NCI-H1930 (cell line): Measurements from ENCODE around the gene ADD3.

ENCODE experiments used
- DNase-seq, 2 experiments: peaks; one replicate each; lab custom pipeline; 2025; lab: John Stamatoyannopoulos, UW

Gene ADD3

DNA sequence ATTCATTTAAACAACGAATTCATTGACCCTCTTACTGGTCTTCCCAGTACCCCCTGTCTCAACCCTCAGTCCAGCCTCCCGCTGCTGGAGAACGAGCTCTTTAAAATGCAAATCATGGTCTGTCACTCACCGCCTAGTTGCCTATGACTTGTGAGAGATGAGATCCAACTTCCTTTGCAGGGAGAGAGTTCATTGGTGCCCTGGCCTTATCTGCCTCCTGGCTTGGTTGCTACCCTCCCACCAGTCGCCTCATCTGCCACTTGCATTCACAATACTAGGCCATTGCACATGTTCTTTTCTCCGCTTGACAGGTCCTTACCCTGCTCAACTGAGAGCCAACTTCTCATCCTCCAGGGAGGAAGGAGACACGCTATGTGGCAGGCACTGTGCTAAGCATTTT is 145.6 kb downstream of the ADD3 start:
- DNase-seq, result no peak

DNA sequence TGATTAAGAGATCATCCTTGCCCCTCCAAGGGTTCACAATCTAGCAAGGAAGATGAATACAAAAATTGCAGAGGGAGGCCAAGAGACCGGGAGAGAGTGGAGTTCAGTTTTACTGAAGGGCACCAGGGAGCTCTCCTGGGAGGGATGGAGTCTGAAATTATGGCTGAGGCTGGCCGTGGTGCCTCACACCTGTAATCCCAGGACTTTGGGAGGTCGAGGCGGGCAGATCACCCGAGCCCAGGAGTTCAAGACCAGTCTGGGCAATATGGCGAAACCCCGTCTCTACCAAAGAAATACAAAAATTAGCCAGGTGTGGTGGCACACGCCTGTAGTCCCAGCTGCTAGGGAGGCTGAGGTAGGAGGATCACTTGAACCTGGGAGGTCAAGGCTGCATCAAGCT is 148.3 kb downstream of the ADD3 start:
- DNase-seq, result no peak

DNA sequence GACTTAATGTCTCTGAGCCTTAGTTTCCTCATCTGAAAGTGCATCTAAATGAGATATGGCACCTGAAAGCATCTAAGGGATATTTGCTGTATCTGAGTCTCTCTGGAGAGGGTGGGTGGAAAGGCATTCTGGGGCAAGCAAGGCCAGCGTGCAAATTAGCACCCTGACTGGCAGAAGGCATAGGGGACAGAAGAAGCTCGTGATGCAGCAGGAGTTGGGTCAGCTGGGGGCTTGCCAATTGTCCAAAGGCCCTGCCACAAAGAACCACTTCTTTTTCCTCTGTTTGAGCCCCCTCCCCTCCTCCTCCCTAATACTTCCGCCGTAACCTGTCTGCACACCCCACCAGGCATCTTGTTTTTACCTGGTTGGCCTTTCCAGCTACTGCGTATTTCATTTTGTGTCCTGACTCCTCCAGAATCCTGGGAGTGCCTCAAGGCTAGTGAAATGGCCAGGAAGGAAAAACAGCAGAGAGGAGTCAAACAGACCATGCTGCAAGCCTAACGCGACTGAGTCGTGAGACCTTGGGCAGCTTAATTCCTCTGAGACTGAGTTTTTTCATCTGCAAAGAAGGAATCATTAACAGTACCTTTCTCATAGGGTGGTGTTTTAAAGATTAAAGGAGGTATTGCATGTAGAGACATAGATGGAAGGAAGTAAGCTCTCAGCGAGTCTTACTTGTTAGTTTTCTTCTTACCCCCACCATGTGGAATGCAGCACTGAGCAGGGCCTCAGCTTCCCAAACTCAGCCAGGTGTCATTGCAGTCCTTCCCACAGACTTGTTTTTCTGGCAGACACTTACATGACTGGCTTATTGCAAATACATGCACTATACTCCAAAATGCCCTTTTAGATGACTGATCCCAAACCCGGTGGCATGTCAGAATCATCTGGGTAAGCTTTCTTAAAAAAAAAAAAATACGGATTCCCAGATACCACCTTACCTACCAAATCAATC is 150.5 kb downstream of the ADD3 start:
- DNase-seq, result no peak

DNA sequence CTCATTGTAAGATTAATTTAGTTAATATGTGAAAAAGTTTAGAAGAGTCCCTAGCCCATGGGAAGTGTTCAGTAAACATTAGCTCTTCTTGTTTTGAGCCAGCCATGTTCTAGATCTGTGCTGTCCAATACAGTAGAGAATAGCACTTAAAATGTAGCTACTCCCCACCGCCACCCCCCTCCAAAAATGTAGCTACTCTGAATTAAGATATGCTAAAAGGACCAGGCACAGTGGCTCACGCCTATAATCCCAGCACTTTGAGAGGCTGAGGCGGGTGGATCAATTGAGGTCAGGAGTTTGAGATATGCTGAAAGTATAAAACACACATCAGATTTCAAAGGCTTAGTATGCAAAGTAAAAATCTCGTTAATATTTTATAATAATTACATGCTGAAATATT is 152.3 kb downstream of the ADD3 start:
- no peak for DNase-seq

DNA sequence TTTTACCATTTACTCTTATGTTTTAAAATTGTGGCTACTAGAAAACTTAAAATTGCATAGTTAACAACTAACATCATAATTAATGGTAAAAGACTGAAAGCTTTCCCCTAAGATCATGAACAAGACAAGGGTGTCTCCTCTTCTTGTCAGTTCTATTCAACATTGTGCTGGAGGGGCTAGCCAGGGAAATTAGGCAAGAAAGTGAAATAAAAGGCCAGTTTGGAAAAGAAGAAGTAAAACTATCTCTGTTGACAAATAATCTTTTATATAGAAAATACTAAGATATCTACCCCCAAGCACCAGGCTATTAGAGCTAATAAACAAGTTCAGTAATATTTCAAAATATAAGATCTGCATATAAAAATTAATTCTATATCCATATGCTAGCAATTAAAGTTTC is 152.7 kb downstream of the ADD3 start:
- no peak for DNase-seq

DNA sequence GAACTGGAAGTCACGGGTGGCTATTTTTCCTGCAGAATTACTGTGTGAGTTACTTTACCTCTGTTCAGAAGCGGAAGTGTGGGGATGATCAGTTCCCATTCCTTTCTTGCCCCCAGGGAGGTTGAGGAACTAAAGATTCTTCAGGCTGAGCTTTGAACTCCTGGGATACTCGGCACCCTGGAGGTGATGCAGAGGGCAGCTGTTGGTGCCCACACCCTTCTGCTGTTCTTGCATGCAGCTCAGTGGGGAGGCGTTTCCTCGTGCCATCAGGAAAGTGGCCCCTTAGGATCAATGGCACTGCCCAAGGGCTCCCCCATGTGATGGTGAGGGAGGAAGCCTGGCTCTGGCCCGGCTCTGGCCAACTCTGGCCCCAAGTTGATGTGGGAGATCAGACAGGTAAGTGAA is 155.0 kb downstream of the ADD3 start:
- DNase-seq, result no peak

DNA sequence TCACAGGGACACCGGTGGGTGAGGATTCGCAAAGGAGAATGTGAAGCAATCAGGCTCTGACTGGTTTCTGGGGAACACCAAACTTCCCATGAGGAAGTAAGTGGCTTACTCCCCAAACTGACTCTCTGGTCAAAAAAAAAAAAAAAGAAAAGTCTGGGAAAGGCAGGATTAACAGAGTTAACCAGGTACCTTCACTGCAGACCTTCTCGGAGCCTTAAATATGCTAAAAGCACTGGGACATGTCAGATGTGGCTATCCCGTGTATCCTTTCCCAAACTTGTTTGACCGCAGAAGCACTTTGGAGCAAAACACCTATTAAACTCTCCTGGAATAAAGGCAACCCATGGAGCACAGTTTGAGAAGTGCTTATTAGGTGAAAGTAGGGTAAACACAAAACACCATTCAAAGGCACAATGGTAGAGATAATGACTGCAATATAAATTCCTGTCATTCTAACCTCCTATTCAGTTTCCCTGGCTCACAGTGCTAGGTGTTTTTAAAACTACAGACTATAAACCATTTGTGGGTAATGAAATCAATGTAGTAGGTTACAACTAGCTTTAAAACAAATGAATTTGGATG is 155.5 kb downstream of the ADD3 start:
- peak in 1 of 2 experiments; percentile 6 for DNase-seq

DNA sequence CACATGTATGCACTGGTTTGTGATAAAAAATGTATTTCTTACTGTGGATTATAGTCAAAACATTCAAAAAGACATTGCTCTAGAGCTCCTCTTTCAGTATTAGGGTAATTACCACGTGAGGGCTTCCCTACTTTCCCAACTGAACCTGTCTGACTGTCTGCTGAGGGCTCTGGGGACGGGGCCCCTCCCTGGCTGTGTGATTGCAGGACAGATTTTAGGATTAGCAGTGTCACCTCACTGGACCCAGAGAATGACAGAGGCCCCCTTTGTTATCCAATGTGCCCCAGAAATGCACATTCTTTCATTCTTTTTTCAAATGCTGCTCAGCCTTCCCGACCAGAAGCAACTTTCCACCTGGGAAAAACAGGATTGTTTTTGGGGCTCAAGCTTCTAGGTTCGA is 156.1 kb downstream of the ADD3 start:
- no peak for DNase-seq

DNA sequence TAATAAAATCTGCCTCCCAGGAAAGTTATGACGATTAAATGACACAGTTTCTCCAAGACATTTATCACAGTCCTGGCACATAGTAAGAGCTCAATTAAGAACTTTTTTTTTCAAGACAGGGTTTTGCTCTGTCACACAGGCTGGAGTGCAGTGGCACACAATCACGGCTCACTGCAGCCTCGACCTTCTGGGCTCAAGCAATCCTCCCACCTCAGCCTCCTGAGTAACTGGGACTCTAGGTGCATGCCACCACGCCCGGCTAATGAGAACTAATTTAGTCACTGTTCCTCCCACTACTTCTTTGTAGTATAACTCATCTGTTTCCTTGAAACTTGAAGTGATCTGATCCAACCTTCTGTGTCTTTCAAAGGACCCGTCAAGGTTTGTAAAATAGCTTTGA is 157.5 kb downstream of the ADD3 start:
- no peak for DNase-seq

DNA sequence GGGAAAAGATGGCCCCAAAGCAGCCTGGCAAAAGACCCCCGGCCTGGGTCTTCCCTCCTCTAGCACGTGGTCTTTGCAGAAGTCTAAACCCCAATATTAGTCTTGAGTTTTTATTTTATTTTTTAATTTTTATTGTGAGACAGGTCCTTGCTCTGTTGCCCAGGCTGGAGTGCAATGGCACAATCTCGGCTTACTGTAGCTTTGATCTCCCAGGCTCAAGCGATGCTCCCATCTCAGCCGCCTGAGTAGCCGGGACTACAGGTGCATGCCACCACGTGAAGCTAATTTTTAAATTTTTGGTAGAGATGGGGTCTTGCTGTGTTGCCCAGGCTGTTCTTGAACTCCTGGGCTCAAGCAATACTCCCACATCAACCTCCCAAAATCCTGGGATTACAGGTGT is 159.4 kb downstream of the ADD3 start:
- no peak for DNase-seq

DNA sequence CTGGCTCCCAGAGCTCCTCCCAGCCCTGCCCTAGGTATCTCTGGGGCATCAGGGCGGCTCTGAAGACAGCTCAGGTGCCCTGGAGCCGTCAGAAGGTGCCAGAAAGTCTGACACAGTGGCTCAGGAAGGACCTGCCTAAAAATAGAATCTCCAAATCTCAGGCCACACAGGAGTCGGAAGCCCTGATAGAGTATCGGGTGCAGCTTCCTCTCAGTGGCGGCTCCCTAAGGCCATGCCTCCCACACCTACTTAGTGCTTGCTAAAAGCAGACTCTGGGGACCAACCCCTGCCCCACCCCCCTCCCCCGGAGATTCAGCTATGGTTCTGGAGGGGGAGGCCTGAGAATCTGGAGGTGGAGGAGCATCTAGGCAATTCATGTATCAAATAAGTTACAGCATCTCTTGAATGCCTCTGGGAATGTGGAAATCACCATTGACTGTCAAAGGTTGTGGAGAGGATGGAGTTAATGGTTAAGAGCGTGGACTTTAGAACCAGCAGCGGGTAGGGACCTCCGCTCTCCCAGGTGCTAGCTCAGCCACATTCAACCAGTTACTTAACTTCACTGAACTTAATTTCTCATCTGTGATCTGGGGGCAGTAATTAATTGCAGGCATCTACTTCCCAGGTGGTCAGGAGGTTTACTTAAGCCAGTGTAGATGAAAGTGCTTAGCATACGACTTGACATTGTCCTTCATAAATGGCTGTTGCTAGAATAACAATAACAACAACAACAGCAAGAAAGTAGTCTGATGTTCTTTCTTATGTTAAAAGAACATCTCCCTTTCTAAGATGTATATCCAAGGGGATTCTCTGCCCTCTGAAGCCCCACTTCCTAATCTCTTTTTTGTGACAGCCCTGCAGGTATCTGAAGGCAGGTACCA is 161.1 kb downstream of the ADD3 start:
- no peak for DNase-seq

DNA sequence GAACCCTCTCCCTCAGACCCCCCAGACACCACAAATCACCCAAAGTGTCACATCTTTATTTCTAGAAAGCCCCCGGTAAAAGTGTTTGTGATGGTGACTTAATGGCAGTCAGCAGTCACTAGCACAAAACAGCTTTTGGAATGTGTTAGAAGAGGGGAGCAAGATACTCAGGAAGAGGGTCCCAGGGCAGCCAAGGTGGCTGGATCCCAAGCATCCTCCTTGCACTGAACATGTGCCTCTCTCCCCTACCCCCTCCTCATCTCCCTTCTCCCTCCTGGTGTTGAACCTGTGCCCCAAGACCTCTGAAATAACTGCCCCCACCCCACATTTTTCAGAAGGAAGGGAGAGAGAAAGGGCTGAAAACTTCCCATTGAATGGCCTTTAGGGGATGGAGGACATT is 161.8 kb downstream of the ADD3 start:
- DNase-seq, result no peak

DNA sequence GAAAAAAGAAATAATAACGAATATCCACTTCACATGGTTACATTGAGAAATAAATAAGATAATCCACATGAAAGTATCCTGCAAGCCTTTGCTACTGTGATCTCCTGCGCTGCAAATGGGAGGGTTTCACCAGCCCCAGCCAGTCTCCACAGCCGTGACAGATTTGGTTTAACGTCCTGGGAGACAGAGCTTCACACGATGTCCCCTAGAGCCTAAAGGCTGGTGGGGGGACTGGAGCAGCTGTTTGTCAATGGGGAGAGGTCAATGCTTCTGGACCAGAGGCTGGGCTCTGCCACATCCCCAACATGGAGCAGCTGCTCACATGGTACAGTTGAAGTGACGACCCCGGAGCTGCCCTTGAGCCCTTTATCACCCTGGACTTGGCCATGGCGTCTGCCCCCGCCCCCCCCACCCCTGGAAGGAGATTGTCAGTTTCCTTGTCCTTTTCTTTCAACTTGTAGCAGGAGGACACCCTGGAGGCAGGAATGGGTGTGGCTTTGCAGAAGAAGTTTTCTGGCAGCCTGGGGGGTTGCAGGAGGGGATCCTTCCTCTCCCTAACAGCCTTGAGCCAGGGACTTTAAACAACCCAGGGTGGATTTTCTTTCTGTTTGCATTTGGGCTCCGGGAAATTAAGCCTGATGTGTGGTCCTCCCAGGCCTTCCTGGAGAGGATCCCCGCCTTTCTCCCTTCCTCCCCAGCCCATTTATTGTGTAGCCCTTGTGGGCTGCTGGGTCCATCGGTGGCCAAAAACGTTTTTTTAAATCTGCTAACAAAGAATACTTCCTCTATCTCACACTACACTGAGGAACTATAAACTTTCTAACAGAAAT is 162.6 kb downstream of the ADD3 start:
- no peak for DNase-seq

DNA sequence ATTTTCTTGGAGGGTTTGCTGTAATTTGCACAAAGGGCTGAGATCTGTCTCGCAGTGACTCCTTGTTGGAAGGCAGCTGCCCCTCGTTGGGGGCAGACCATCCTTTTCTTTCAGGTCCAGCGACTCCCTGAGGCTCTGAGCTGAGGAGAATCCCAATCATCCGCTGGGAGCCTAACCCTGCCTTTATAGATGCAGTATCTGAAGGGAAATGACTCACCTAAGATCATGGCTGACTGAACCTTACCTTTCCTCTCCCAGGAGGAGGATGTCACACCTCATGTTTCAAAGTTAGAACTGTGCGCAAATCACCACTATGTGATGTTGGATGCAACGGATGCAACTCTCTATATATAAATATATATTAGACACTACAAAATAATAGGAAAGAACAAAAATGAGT is 163.2 kb downstream of the ADD3 start:
- no peak for DNase-seq

DNA sequence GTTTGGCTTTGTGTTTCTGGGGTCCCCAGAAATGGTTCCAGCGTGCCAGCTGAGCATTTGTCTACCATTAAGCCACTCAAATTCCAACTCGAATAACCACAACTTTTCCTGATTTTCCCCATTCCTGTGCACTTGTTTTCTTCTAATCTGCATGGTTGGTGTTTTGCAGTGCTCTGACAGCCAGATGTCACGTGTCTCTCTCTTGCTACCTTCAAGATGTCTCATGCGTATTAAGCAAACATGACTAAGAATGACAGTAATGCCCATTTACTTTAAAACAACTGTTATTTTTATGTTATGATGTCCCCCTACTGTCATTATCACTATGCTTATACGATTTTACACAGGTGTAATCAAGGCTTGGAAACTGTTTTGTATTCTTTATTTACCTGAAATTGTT is 164.4 kb downstream of the ADD3 start:
- DNase-seq, result no peak

DNA sequence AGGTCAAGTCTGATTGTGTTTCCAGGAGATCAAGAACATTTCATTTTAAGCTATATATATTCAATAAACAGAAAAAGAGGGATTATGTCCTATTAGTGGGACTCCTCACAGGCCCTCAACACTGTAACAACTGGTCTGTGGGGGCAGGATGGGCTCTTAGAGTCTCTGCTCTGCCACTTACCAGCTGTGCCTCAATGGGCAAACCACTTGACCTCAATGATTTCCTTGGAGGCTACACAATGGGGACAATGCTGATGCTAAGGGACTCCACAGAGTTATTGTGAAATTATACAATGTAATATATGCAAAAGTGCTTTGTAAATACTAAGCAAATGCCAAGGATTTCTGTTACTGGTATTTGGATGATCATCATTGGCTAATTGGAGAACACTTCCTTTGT is 166.4 kb downstream of the ADD3 start:
- no peak for DNase-seq

DNA sequence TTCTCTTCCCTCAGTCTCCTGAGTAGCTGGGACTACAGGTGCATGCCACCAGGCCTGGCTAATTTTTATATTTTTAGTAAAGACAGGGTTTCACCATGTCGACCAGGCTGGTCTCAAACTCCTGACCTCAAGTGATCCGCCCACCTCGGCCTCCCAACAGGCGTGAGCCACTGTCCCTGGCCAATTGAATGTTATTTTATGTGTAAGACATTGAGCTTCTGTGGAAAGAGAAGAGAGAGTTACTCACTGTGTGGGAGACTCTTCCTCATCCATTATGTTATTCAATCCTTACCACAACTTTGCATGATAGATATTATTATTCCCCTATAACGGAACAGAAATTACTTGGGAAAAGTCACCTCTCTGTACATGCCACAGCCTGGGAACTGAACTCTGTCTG is 167.0 kb downstream of the ADD3 start:
- DNase-seq, result no peak

DNA sequence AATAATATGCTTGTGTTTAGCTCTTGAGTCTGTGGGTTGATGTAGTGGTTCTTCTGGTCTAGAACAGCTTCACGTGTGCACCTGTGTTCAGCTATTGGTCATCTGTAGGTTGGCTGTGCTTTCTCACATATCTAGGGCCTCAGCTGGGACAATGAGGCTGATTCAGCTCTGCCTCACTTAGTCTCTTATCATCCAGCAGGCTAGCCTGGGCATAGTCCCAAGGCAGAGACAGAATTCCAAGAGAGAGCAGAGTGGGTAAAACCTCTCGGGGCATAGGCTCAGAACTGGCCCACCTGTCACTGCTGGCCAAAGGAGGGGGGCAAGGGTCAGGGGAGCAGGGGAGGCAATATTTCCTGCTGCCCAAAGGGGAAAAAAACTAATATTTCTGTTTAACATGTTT is 167.6 kb downstream of the ADD3 start:
- DNase-seq, result no peak

DNA sequence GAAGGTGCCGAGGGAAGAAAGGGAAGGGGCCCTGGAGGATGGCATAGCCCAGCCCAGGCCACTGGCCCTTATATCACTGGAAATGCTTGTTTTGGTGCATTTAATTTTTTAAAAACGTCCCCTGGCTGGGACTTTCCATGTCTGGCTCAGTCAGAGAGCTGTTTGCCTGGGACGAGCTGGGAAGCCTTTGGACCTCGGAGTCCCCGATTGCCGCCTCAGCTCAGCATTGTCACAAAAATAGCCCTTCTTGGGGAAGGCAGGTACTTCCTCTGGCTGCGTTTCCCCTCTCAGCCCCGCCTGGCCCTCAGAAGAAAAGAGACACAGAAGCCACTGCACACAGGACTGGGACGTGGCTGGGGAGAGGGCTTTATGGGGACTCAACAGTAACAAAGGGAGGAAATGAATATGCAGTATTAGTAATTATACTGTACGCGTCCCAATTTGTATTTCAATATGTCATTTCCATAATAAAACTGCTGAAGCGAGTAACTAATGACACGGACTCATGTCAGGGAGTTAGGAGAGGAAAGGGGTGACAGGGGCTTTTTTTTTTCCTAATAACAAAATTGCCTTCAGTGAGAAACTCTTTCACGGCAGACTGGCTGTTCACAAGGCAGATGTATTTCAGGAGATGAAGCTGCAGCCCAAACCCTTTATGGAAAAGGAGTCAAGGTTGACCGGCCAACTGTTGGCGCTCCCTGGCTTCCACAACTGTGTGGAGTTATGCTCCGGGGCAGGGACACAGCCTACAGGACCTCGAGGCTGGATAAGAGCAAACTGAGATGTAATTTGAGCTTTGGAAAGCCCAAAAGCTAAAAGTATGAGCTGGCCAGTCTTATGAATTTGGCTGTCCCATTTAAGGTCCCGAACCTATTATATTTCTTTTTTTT is 168.6 kb downstream of the ADD3 start:
- DNase-seq, result no peak

DNA sequence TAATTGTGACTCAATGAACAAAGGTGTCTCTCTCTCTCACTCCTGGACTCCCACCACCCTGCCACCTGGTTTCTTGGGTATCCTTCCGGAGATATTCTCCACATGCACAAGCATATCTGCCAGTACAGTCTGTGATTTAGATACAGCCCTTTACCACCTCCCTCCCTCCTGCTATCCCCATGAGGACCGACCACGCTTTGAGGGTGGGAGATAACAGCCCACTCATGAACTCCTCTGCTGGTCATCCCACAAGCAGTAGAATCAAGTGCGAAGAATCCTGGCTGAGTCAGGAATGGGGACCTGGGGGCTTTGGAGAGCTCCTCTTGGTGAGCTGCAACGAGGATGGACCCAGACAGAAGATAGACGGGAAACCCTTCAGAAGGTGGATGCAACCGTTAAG is 171.4 kb downstream of the ADD3 start:
- no peak for DNase-seq

DNA sequence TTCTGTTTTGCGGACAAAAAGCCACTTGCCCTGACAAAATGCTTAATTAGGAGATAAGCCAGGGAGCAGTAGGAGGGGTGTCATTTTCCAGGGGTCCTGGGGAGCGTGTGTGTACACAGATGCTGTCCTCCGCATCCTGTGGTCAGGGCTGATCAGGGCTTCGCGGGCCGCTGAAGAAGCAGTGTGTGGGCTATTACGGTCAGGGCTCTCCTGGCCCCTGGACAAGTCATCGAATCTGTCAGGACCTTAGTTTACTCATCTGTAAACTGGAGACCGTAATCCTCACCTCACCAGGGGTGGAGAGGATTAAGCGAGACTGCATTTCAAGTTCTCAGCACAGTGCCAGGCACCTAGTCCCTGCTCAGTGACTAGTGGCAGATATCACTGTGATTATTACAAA is 173.7 kb downstream of the ADD3 start:
- DNase-seq, result no peak
